HCT116 (cell line): Measurements from ENCODE around the gene TAF9B. TPM values are rescaled to one million over a fixed set of nuclear protein-coding genes. Genes with fewer than 3 reads are reported as not detected.

ENCODE experiments used
- ATAC-seq: fragments of 200-7000 bp; cut with Tn5 transposase; 2 replicates; pipeline ENCODE4 v1.9.1; 2020; ENCODE audit warnings: mild to moderate bottlenecking, moderate library complexity
- BruUV-seq: library from RNA; stranded (reverse); fragments of 400-500 nt; replicated peaks from 2 replicates; lab custom pipeline; 2021; lab: Mats Ljungman, UMichigan
- CTCF ChIA-PET: fragments of 300-600 bp; sonication (Branson Sonifier 250); formaldehyde crosslinking; loops from one replicate; lab custom pipeline; 2021; ENCODE audit warnings: antibody characterized with exemption; lab: Charles Lee
- POLR2A ChIA-PET: fragments of 300-600, 350-600 bp; sonication (Branson Sonifier 250); formaldehyde crosslinking; loops from one replicate; lab custom pipeline; 2021; ENCODE audit warnings: antibody characterized with exemption; lab: Charles Lee
- RAD21 ChIA-PET, 2 experiments: fragments of 300-600 bp; sonication (Branson Sonifier 250); formaldehyde crosslinking; loops; one replicate each; lab custom pipeline; 2023; ENCODE audit warnings: low total read pairs in 2 of 2; ENCODE audit not compliant: uncharacterized antibody in 2 of 2, unreplicated experiment in 2 of 2, low non-redundant PET in 1 of 2; lab: Charles Lee
- DNase-seq: peaks from one replicate; pipeline ENCODE4 v3.0.0-alpha.2; 2010; ENCODE audit warnings: low read depth, low spot score
- H2AFZ ChIP-seq: fragments of 200-600 bp; shearing (Covaris generic), sonication (generic); 2 replicates; pipeline ENCODE4 v1.6.1; 2017; ENCODE audit warnings: low read depth, mixed run types, mixed read lengths, antibody characterized with exemption, low read length; ENCODE audit not compliant: poor library complexity, severe bottlenecking
- H3K27ac ChIP-seq: 2 replicates; pipeline ENCODE4 v1.5.1; 2012; ENCODE audit warnings: low read depth, low read length
- H3K27me3 ChIP-seq: fragments of 200-600 bp; sonication (generic); 2 replicates; pipeline ENCODE4 v1.6.1; 2016; ENCODE audit warnings: mixed run types, low read length, mixed read lengths; ENCODE audit not compliant: insufficient read depth
- H3K36me3 ChIP-seq, 2 experiments: fragments of 200-500 bp in 1 of 2; fragments of 200-600 bp in 1 of 2; sonication (Bioruptor generic) in 1 of 2; sonication (generic) in 1 of 2; 2 replicates each; pipeline versions ENCODE4 v1.5.1 to v1.6.1; 2014 to 2016; ENCODE audit warnings: low read length in 2 of 2, inconsistent platforms in 1 of 2, mixed read lengths in 1 of 2, mixed run types in 1 of 2; ENCODE audit not compliant: insufficient read depth in 2 of 2, control insufficient read depth in 1 of 2
- H3K4me1 ChIP-seq, 2 experiments: fragments of 200-600 bp in 1 of 2; sonication (generic) in 1 of 2; 2 replicates each; pipeline versions ENCODE4 v1.5.1 to v1.6.1; 2012 to 2017; ENCODE audit warnings: low read length in 2 of 2, inconsistent platforms in 1 of 2, mild to moderate bottlenecking in 1 of 2, mixed read lengths in 1 of 2, mixed run types in 1 of 2, moderate library complexity in 1 of 2; ENCODE audit not compliant: insufficient read depth in 2 of 2, control insufficient read depth in 1 of 2
- H3K4me2 ChIP-seq: fragments of 200-600 bp; sonication (generic); 2 replicates; pipeline ENCODE4 v1.6.1; 2017; ENCODE audit warnings: mixed run types, low read length, mixed read lengths
- H3K4me3 ChIP-seq, 2 experiments: fragments of 200-600 bp in 1 of 2; sonication (generic) in 1 of 2; replicated peaks in 1 of 2; 2 replicates each; pipeline ENCODE4 v1.5.1; 2011 to 2016; ENCODE audit warnings: low read length in 2 of 2, control low read depth in 1 of 2, low read depth in 1 of 2, mild to moderate bottlenecking in 1 of 2, mixed read lengths in 1 of 2, mixed run types in 1 of 2
- H3K79me2 ChIP-seq: fragments of 200-600 bp; sonication (generic); 2 replicates; pipeline ENCODE4 v1.6.1; 2017; ENCODE audit warnings: mild to moderate bottlenecking, mixed run types, low read length, moderate library complexity, mixed read lengths; ENCODE audit not compliant: insufficient read depth
- H3K9ac ChIP-seq: fragments of 200-600 bp; sonication (generic); 2 replicates; pipeline ENCODE4 v1.6.1; 2016; ENCODE audit warnings: low read length, mixed read lengths
- H3K9me2 ChIP-seq: fragments of 200-600 bp; sonication (generic), shearing (Covaris generic); 2 replicates; pipeline ENCODE4 v1.6.1; 2017; ENCODE audit warnings: mixed run types, mild to moderate bottlenecking, moderate library complexity; ENCODE audit not compliant: insufficient read depth
- H3K9me3 ChIP-seq, 2 experiments: fragments of 200-500 bp in 1 of 2; fragments of 200-600 bp in 1 of 2; sonication (Bioruptor generic) in 1 of 2; sonication (generic) in 1 of 2; 2 replicates each; pipeline ENCODE4 v1.6.1; 2014 to 2017; ENCODE audit warnings: low read length in 2 of 2, mixed read lengths in 2 of 2, inconsistent platforms in 1 of 2, low read depth in 1 of 2, mild to moderate bottlenecking in 1 of 2, mixed run types in 1 of 2, moderate library complexity in 1 of 2; ENCODE audit not compliant: control insufficient read depth in 1 of 2, insufficient read depth in 1 of 2
- H4K20me1 ChIP-seq: fragments of 200-600 bp; sonication (generic), shearing (Covaris generic); 2 replicates; pipeline ENCODE4 v1.6.1; 2017; ENCODE audit warnings: mixed run types, mild to moderate bottlenecking, moderate library complexity; ENCODE audit not compliant: insufficient read depth
- ATF3 ChIP-seq: IDR thresholded peaks from 2 replicates; pipeline ENCODE4 v1.6.1; 2012
- CBX3 ChIP-seq: IDR thresholded peaks from 2 replicates; pipeline ENCODE4 v1.6.1; 2012; ENCODE audit warnings: low read depth
- CEBPB ChIP-seq: IDR thresholded peaks from 2 replicates; pipeline ENCODE4 v1.6.1; 2012; ENCODE audit warnings: low read depth
- EGR1 ChIP-seq: IDR thresholded peaks from 2 replicates; pipeline ENCODE4 v1.6.1; 2012; ENCODE audit warnings: low read depth
- ELF1 ChIP-seq: IDR thresholded peaks from 2 replicates; pipeline ENCODE4 v1.6.1; 2012; ENCODE audit warnings: low read depth, borderline replicate concordance
- EZH2 ChIP-seq: fragments of 200-600 bp; sonication (generic); IDR thresholded peaks from 2 replicates; pipeline ENCODE4 v1.6.1; 2017; ENCODE audit warnings: antibody characterized with exemption, mixed run types
- EZH2phosphoT487 ChIP-seq: fragments of 200-600 bp; IDR thresholded peaks from 2 replicates; pipeline ENCODE4 v1.6.1; 2018; ENCODE audit warnings: antibody characterized with exemption, borderline replicate concordance
- POLR2A ChIP-seq: IDR thresholded peaks from 2 replicates; pipeline ENCODE4 v1.7.0; 2011; ENCODE audit warnings: borderline replicate concordance; ENCODE audit not compliant: insufficient read depth, insufficient read length; ENCODE audit errors: extremely low read depth
- POLR2AphosphoS5 ChIP-seq: IDR thresholded peaks from 2 replicates; pipeline ENCODE4 v1.6.1; 2011; ENCODE audit warnings: mild to moderate bottlenecking, low read depth, low read length, moderate library complexity
- SIN3A ChIP-seq: IDR thresholded peaks from 2 replicates; pipeline ENCODE4 v1.6.1; 2012; ENCODE audit warnings: low read depth
- SP1 ChIP-seq: IDR thresholded peaks from 2 replicates; pipeline ENCODE4 v1.6.1; 2012; ENCODE audit warnings: low read depth
- SRF ChIP-seq: IDR thresholded peaks from 2 replicates; pipeline ENCODE4 v1.6.1; 2012; ENCODE audit warnings: low read depth
- YY1 ChIP-seq: IDR thresholded peaks from 2 replicates; pipeline ENCODE4 v1.6.1; 2011; ENCODE audit warnings: low read length, low read depth, moderate library complexity, mild to moderate bottlenecking; ENCODE audit not compliant: insufficient replicate concordance; ENCODE audit errors: extremely low read depth
- ZFX ChIP-seq: fragments of 450-650 bp; IDR thresholded peaks from 2 replicates; pipeline ENCODE4 v1.6.1; 2017
- ZNF274 ChIP-seq: fragments of 200-500 bp; sonication (Bioruptor generic); IDR thresholded peaks from 2 replicates; pipeline ENCODE4 v1.6.1; 2014; ENCODE audit warnings: mild to moderate bottlenecking, low read depth, low read length, inconsistent platforms
- intact Hi-C: fragments of 100-400 bp; cut with micrococcal nuclease; formaldehyde crosslinking; loops from 2 replicates; pipeline ENCODE4 v1.10.0; 2022
- total RNA-seq: library from RNA; stranded (reverse); gene quantifications from one replicate; pipeline ENCODE4 v1.2.1, GENCODE V29; 2021; ENCODE audit not compliant: unreplicated experiment
- TF ChIP-seq, protein P1 (sequence below): IDR thresholded peaks from 2 replicates; pipeline ENCODE4 v1.6.1; 2011; ENCODE audit warnings: mild to moderate bottlenecking, low read length, moderate library complexity; ENCODE audit not compliant: insufficient replicate concordance; ENCODE audit errors: extremely low read depth

The TAF9B gene
- total RNA-seq, 1 experiment from 2014 or later, result 16.2 TPM

- RAD21 ChIA-PET, result no interaction called here
Measured at GRCh38 chrX:78111140-78111931, 28.1 kb downstream of the TAF9B start.

More at GRCh38 chrX:78111140-78111931, 28.1 kb downstream of the TAF9B start:
- Histone ChIP-seq H3K9me3 (no peaks in the 10 kb centered on the region), H3K4me3 (no peak overlapping the region), H2AFZ (no peak overlapping the region), H3K27ac (no peak overlapping the region), H3K36me3 (peaks cover 27 to 33% of the 10 kb centered on the region in 2 experiments), H3K4me2 (no peak overlapping the region), H3K27me3 (no peaks in the 10 kb centered on the region), H4K20me1 (peaks cover 29% of the 10 kb centered on the region), H3K9me2 (no peaks in the 10 kb centered on the region), H3K9ac (no peak overlapping the region), H3K4me1 (peaks cover 0 to 11% of the 10 kb centered on the region in 2 experiments; a peak in 1 of 4 replicates), H3K79me2 (peaks cover 100% of the 10 kb centered on the region)
- DNase-seq (no peak), ATAC-seq (no peak)
- ChIA-PET POLR2A (no interaction called here), CTCF (no interaction called here)
- no peak for TF ChIP-seq EGR1
- TF ChIP-seq, protein P1, sequence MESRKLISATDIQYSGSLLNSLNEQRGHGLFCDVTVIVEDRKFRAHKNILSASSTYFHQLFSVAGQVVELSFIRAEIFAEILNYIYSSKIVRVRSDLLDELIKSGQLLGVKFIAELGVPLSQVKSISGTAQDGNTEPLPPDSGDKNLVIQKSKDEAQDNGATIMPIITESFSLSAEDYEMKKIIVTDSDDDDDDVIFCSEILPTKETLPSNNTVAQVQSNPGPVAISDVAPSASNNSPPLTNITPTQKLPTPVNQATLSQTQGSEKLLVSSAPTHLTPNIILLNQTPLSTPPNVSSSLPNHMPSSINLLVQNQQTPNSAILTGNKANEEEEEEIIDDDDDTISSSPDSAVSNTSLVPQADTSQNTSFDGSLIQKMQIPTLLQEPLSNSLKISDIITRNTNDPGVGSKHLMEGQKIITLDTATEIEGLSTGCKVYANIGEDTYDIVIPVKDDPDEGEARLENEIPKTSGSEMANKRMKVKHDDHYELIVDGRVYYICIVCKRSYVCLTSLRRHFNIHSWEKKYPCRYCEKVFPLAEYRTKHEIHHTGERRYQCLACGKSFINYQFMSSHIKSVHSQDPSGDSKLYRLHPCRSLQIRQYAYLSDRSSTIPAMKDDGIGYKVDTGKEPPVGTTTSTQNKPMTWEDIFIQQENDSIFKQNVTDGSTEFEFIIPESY, result no peak
- TF ChIP-seq ZFX, result no peak
- TF ChIP-seq SRF, result no peak
- no peak for TF ChIP-seq EZH2phosphoT487
- no peak for TF ChIP-seq ELF1
- TF ChIP-seq POLR2AphosphoS5, result no peak
- TF ChIP-seq SP1, result no peak
- no peak for TF ChIP-seq YY1
- no peak for TF ChIP-seq ATF3
- TF ChIP-seq POLR2A, result no peak
- no peak for TF ChIP-seq ZNF274
- no peak for TF ChIP-seq CBX3
- TF ChIP-seq SIN3A, result no peak
- TF ChIP-seq CEBPB, result no peak
- TF ChIP-seq EZH2, result no peak
- no TSS peak for BruUV-seq
- intact Hi-C loops, result no loop called here
